GM23248 (cell line): ENCODE data around the gene TAOK1. TPM values are rescaled to one million over a fixed set of nuclear protein-coding genes. Genes with fewer than 3 reads are reported as not detected.
A peak's percentile ranks its signal among the peaks of the same experiment; 100 is the strongest.
"Not testable (repeated sequence)": the region's sequence is repeated elsewhere in the genome, so short reads cannot be mapped to it uniquely, and the experiment has no call there.

ENCODE experiments used
- DNase-seq: peaks from one replicate; pipeline ENCODE4 v3.0.0-alpha.2; 2015
- H2AFZ ChIP-seq: fragments of 200-600 bp; sonication (generic); 2 replicates; pipeline ENCODE4 v1.6.1; 2016; ENCODE audit warnings: antibody characterized with exemption
- H3F3A ChIP-seq: fragments of 200-600 bp; sonication (generic); 2 replicates; pipeline ENCODE4 v1.6.1; 2016; ENCODE audit warnings: mild to moderate bottlenecking, antibody characterized with exemption, mixed run types; ENCODE audit not compliant: insufficient read depth
- H3K27ac ChIP-seq: fragments of 200-600 bp; sonication (generic); 2 replicates; pipeline ENCODE4 v1.5.1; 2016; ENCODE audit warnings: mild to moderate bottlenecking
- H3K27me3 ChIP-seq: fragments of 200-600 bp; sonication (generic); replicated peaks from 2 replicates; pipeline ENCODE4 v1.6.1; 2016; ENCODE audit warnings: mild to moderate bottlenecking; ENCODE audit not compliant: insufficient read depth
- H3K36me3 ChIP-seq: fragments of 200-600 bp; sonication (generic); 2 replicates; pipeline ENCODE4 v1.6.1; 2016; ENCODE audit warnings: low read depth, mild to moderate bottlenecking
- H3K4me1 ChIP-seq: fragments of 200-600 bp; sonication (generic); 2 replicates; pipeline ENCODE4 v1.6.1; 2016; ENCODE audit warnings: mild to moderate bottlenecking; ENCODE audit not compliant: insufficient read depth
- H3K4me2 ChIP-seq: fragments of 200-600 bp; sonication (generic); one replicate; pipeline ENCODE4 v1.6.1; 2016; ENCODE audit warnings: mild to moderate bottlenecking; ENCODE audit not compliant: unreplicated experiment
- H3K4me3 ChIP-seq: fragments of 200-600 bp; sonication (generic); 2 replicates; pipeline ENCODE4 v1.5.1; 2016; ENCODE audit warnings: mild to moderate bottlenecking
- H3K79me2 ChIP-seq: fragments of 200-600 bp; sonication (generic); 2 replicates; pipeline ENCODE4 v1.6.1; 2016; ENCODE audit warnings: mild to moderate bottlenecking; ENCODE audit not compliant: insufficient read depth
- H3K9ac ChIP-seq: fragments of 200-600 bp; sonication (generic); 2 replicates; pipeline ENCODE4 v1.6.1; 2016; ENCODE audit warnings: mild to moderate bottlenecking
- H3K9me2 ChIP-seq: fragments of 200-600 bp; sonication (generic); 2 replicates; pipeline ENCODE4 v1.6.1; 2016; ENCODE audit warnings: mixed run types, mild to moderate bottlenecking, moderate library complexity; ENCODE audit not compliant: insufficient read depth
- H3K9me3 ChIP-seq: fragments of 200-600 bp; sonication (generic); one replicate; pipeline ENCODE4 v1.6.1; 2017; ENCODE audit warnings: low read depth
- H4K20me1 ChIP-seq: fragments of 200-600 bp; sonication (generic); 2 replicates; pipeline ENCODE4 v1.6.0; 2016; ENCODE audit not compliant: insufficient read depth
- EZH2 ChIP-seq: fragments of 200-600 bp; sonication (generic); IDR thresholded peaks from 2 replicates; pipeline ENCODE4 v1.6.1; 2018; ENCODE audit warnings: antibody characterized with exemption, mild to moderate bottlenecking; ENCODE audit not compliant: insufficient read depth, poor library complexity, severe bottlenecking
- EZH2phosphoT487 ChIP-seq: fragments of 200-600 bp; sonication (generic); IDR thresholded peaks from 2 replicates; pipeline ENCODE4 v1.6.1; 2018; ENCODE audit warnings: antibody characterized with exemption, moderate library complexity, mild to moderate bottlenecking, low read depth; ENCODE audit not compliant: insufficient read depth
- WGBS, 2 experiments: methylation state at CpG; one replicate each; pipeline ENCODE4 v1.1.6; 2015 to 2017; ENCODE audit warnings: low lambda C conversion rate in 2 of 2, low coverage in 1 of 2; ENCODE audit errors: missing lambda C conversion rate in 2 of 2; 5-methylcytosine and 5-hydroxymethylcytosine counted together
- in situ Hi-C: fragments of 300-500 bp; cut with MboI; formaldehyde crosslinking; loops from 2 replicates; pipeline ENCODE4 v1.15.0; 2020
- polyA plus RNA-seq: library from polyadenylated mRNA; unstranded; fragments of >200 nt; fragmentation: Nextera tagmentation; extraction: Ambion mirVana; gene quantifications from 2 replicates; pipeline ENCODE4 v1.2.1, GENCODE V29; 2016
- total RNA-seq: library from RNA; depleted of rRNA; stranded (reverse); fragments of >200 nt; shearing (Covaris generic); gene quantifications from 2 replicates; pipeline ENCODE4 v1.2.3, GENCODE V29; 2014

Gene TAOK1
- total and polyA plus RNA-seq, 2 experiments from 2014 or later, result 7.6 to 49.9 TPM

- TF ChIP-seq EZH2phosphoT487, result no peak
- no peak for TF ChIP-seq EZH2
- peaks cover 15% of the 10 kb centered on the region for H3F3A ChIP-seq
- H3K9me3 ChIP-seq, result no peaks in the 10 kb centered on the region
- H3K9ac ChIP-seq, result no peak overlapping the region
- WGBS, 2 experiments, result 55 to 57% methylated on average over 3 of the region's 3 CpGs
- no peaks in the 10 kb centered on the region for H3K27me3 ChIP-seq
- DNase-seq, result no peak
- H2AFZ ChIP-seq, result no peak overlapping the region
- H3K4me1 ChIP-seq, result peaks cover 12% of the 10 kb centered on the region; the same call in 1 of the 2 replicates
- no peaks in the 10 kb centered on the region for H4K20me1 ChIP-seq
- no peak overlapping the region for H3K27ac ChIP-seq
- no peaks in the 10 kb centered on the region for H3K36me3 ChIP-seq
- in situ Hi-C loops, result loop anchor here (25.0 kb wide), 1 partner anchor 94 kb away; no protein-coding TSS in a partner anchor
- no peak overlapping the region for H3K4me3 ChIP-seq
- no peak overlapping the region for H3K4me2 ChIP-seq
- H3K79me2 ChIP-seq, result no peaks in the 10 kb centered on the region
- H3K9me2 ChIP-seq, result no peaks in the 10 kb centered on the region
Measured at GRCh38 chr17:29555840-29556239, 165.7 kb downstream of the TAOK1 start.

- H3K27me3 ChIP-seq, result no peaks in the 10 kb centered on the region
- H3K9ac ChIP-seq, result no peak overlapping the region
- peak; percentile 75 for DNase-seq
- H3F3A ChIP-seq, result peaks cover 15% of the 10 kb centered on the region
- 100% methylated on average over 1 of the region's 1 CpG for WGBS, 2 experiments
- in situ Hi-C loops, result loop anchor here (25.0 kb wide), 1 partner anchor 95 kb away; no protein-coding TSS in a partner anchor
- no peak overlapping the region for H2AFZ ChIP-seq
- H3K9me3 ChIP-seq, result no peaks in the 10 kb centered on the region
- H3K79me2 ChIP-seq, result no peaks in the 10 kb centered on the region
- H3K9me2 ChIP-seq, result no peaks in the 10 kb centered on the region
- peaks cover 12% of the 10 kb centered on the region; the same call in 1 of the 2 replicates for H3K4me1 ChIP-seq
- no peaks in the 10 kb centered on the region for H3K36me3 ChIP-seq
- no peak overlapping the region for H3K4me3 ChIP-seq
- TF ChIP-seq EZH2 (no peak), EZH2phosphoT487 (no peak)
- peak overlapping the region; percentile 35 for H3K27ac ChIP-seq
- no peak overlapping the region for H3K4me2 ChIP-seq
- H4K20me1 ChIP-seq, result no peaks in the 10 kb centered on the region
Measured at GRCh38 chr17:29557085-29557738, 167.0 kb downstream of the TAOK1 start.

GRCh38 chr17:29557739-29558116 lies 167.6 kb downstream of the TAOK1 start:
- Histone ChIP-seq H3K36me3 (no peaks in the 10 kb centered on the region), H3K4me1 (peaks cover 12% of the 10 kb centered on the region; the same call in 1 of the 2 replicates), H3K4me2 (no peak overlapping the region), H3F3A (peaks cover 15% of the 10 kb centered on the region), H3K27ac (no peak overlapping the region), H3K9me3 (no peaks in the 10 kb centered on the region), H3K9me2 (no peaks in the 10 kb centered on the region), H4K20me1 (no peaks in the 10 kb centered on the region), H3K9ac (no peak overlapping the region), H3K4me3 (no peak overlapping the region), H2AFZ (no peak overlapping the region), H3K79me2 (no peaks in the 10 kb centered on the region), H3K27me3 (no peaks in the 10 kb centered on the region)
- DNase-seq, result no peak
- in situ Hi-C loops, result loop anchor here (25.0 kb wide), 1 partner anchor 95 kb away; no protein-coding TSS in a partner anchor
- TF ChIP-seq EZH2phosphoT487 (no peak), EZH2 (no peak)

GRCh38 chr17:29558139-29558538 lies 168.0 kb downstream of the TAOK1 start:
- in situ Hi-C loops, result loop anchor here (25.0 kb wide), 1 partner anchor 96 kb away; no protein-coding TSS in a partner anchor
- H4K20me1 ChIP-seq, result not testable (repeated sequence)
- 67 to 88% methylated on average over 4 to 5 of the region's 5 CpGs for WGBS, 2 experiments

More at GRCh38 chr17:29558139-29558538, 168.0 kb downstream of the TAOK1 start:
- not testable (repeated sequence) for H3K4me2 ChIP-seq, H3K36me3 ChIP-seq, H2AFZ ChIP-seq, H3K9me3 ChIP-seq, H3K27me3 ChIP-seq, DNase-seq, H3K79me2 ChIP-seq, H3K9me2 ChIP-seq, H3K27ac ChIP-seq, H3K9ac ChIP-seq, H3K4me3 ChIP-seq
- Histone ChIP-seq H3F3A (peaks cover 15% of the 10 kb centered on the region), H3K4me1 (peaks cover 12% of the 10 kb centered on the region; the same call in 1 of the 2 replicates)
